ENCODE results near the gene KRT76.

DNA sequence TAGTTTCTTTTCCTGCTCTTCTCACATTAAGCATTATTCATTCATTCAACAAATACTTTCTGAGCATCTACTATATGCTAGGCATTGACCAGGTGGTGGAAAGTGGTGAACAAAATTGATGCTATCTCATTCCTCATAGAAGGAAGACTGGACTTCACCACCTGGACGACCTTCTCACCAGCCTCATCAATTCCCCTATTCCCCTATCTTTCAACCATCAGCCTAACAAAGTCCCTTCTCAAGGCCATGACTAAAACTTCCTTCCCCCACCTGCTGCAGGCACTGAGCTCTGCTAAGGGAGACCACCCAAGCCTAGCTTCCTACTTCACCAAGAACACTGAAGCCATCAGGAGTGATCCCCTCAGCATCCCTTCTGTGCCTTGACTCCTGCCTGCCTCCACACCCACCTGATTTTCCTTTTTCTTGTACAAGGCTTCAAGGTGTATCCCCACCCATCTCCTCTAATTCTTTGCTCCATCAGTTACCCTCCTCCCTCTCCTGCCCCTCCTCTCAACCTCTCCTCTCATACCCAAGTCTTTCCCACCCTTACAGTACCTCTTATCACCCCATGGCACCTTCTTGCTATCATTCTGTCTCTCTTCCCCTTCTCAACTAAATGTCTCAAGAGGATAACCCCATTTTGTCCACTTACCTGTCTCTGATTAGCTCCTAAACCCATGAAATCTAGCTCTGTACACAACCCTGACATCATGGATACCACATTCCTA is 19.5 kb downstream of the KRT76 start:
- TF ChIP-seq, protein P1, sequence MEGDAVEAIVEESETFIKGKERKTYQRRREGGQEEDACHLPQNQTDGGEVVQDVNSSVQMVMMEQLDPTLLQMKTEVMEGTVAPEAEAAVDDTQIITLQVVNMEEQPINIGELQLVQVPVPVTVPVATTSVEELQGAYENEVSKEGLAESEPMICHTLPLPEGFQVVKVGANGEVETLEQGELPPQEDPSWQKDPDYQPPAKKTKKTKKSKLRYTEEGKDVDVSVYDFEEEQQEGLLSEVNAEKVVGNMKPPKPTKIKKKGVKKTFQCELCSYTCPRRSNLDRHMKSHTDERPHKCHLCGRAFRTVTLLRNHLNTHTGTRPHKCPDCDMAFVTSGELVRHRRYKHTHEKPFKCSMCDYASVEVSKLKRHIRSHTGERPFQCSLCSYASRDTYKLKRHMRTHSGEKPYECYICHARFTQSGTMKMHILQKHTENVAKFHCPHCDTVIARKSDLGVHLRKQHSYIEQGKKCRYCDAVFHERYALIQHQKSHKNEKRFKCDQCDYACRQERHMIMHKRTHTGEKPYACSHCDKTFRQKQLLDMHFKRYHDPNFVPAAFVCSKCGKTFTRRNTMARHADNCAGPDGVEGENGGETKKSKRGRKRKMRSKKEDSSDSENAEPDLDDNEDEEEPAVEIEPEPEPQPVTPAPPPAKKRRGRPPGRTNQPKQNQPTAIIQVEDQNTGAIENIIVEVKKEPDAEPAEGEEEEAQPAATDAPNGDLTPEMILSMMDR (IDR thresholded peaks at IDR 0.05; ENCODE audit: insufficient read depth, low read length, poor library complexity, severe bottlenecking) = no peak
- TF ChIP-seq EZH2phosphoT487 (conservative IDR thresholded peaks at IDR 0.05; ENCODE audit: low read length) = no peak
